A673 (cell line): ENCODE measurements around the gene CLASP1. TPM values are rescaled to one million over a fixed set of nuclear protein-coding genes. Genes with fewer than 3 reads are reported as not detected.

Experiments
- BruUV-seq: library from RNA; stranded (reverse); fragments of 400-500 nt; replicated peaks from 2 replicates; lab custom pipeline; 2021; lab: Mats Ljungman, UMichigan
- CTCF ChIA-PET: fragments of 300-600 bp; sonication (Branson Sonifier 250); formaldehyde crosslinking; loops from one replicate; lab custom pipeline; 2022; ENCODE audit warnings: antibody characterized with exemption; lab: Charles Lee
- POLR2A ChIA-PET: fragments of 300-600 bp; sonication (Branson Sonifier 250); formaldehyde crosslinking; loops from one replicate; lab custom pipeline; 2022; ENCODE audit warnings: antibody characterized with exemption; ENCODE audit not compliant: low non-redundant PET; lab: Charles Lee
- DNase-seq: peaks from one replicate; pipeline ENCODE4 v3.0.0-alpha.2; 2015; ENCODE audit warnings: low spot score
- H3K27ac ChIP-seq: fragments of 200-600 bp; sonication (generic); 2 replicates; pipeline ENCODE4 v1.5.1; 2016; ENCODE audit warnings: mixed run types, low read depth, mild to moderate bottlenecking, mixed read lengths, antibody characterized with exemption, low read length; ENCODE audit not compliant: poor library complexity, severe bottlenecking
- H3K27me3 ChIP-seq: fragments of 200-600 bp; sonication (generic); replicated peaks from 2 replicates; pipeline ENCODE4 v1.6.1; 2017; ENCODE audit warnings: mixed run types, low read depth, mild to moderate bottlenecking, mixed read lengths, antibody characterized with exemption, low read length; ENCODE audit not compliant: insufficient read depth, poor library complexity
- H3K36me3 ChIP-seq: fragments of 200-600 bp; sonication (generic); 2 replicates; pipeline ENCODE4 v1.6.1; 2016; ENCODE audit warnings: mixed run types, mild to moderate bottlenecking, mixed read lengths, antibody characterized with exemption, low read length; ENCODE audit not compliant: insufficient read depth, poor library complexity, severe bottlenecking
- H3K4me1 ChIP-seq: fragments of 200-600 bp; sonication (generic); 2 replicates; pipeline ENCODE4 v1.6.1; 2017; ENCODE audit warnings: mixed run types, mild to moderate bottlenecking, mixed read lengths, antibody characterized with exemption, low read length; ENCODE audit not compliant: insufficient read depth, poor library complexity, severe bottlenecking
- H3K4me3 ChIP-seq: fragments of 200-600 bp; sonication (generic); 2 replicates; pipeline ENCODE4 v1.5.1; 2016; ENCODE audit warnings: low read depth, mixed run types, mild to moderate bottlenecking, mixed read lengths, low read length; ENCODE audit not compliant: poor library complexity, severe bottlenecking
- H3K9me3 ChIP-seq: fragments of 200-600 bp; sonication (generic); 2 replicates; pipeline ENCODE4 v1.6.1; 2016; ENCODE audit warnings: mixed run types, low read depth, mild to moderate bottlenecking, mixed read lengths, antibody characterized with exemption, low read length; ENCODE audit not compliant: poor library complexity, severe bottlenecking
- EZH2 ChIP-seq: fragments of 200-600 bp; sonication (generic); IDR thresholded peaks from 2 replicates; pipeline ENCODE4 v1.6.1; 2017; ENCODE audit warnings: borderline replicate concordance, low read depth, mild to moderate bottlenecking, mixed read lengths, antibody characterized with exemption, low read length; ENCODE audit not compliant: poor library complexity, severe bottlenecking
- intact Hi-C: fragments of 100-400 bp; cut with micrococcal nuclease; formaldehyde crosslinking; loops from one replicate; pipeline ENCODE4 v1.10.0; 2022; ENCODE audit not compliant: unreplicated experiment
- total RNA-seq: library from RNA; stranded (reverse); gene quantifications from 2 replicates; pipeline ENCODE4 v1.2.3, GENCODE V29; 2021
- TF ChIP-seq, protein P1 (sequence below): fragments of 300-800, 200-600 bp; sonication (generic); conservative IDR thresholded peaks from 2 replicates; pipeline ENCODE4 v1.5.1; 2017; ENCODE audit warnings: low read depth, mild to moderate bottlenecking, antibody characterized with exemption, low read length, moderate library complexity, mixed read lengths

CLASP1 gene
- total RNA-seq, 1 experiment from 2014 or later = 69.1 TPM

DNA sequence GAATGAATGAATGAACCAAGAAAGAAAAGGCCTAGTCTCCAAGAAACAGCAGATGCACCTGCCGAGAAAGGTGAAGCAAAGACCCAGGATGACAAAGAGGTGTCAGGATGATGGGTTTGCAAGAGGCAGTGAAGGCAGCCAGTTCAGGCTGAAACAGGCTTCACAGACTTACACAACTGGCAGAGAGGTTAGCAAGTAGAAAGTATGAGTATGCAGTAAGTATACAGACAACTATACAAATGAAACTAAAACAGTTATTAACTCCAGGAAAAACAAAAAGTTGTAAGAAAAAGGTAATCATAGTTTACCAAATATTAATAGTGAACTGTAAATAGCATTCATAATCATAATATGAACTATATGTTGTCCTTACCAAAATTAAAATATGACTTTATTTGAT, 138.4 kb downstream of the CLASP1 start:
- ChIA-PET CTCF (no interaction called here), POLR2A (no interaction called here)
- no peak for DNase-seq
- Histone ChIP-seq H3K27ac (no peak overlapping the region), H3K4me1 (no peaks in the 10 kb centered on the region), H3K36me3 (peaks cover 11% of the 10 kb centered on the region), H3K27me3 (no peaks in the 10 kb centered on the region), H3K4me3 (no peak overlapping the region), H3K9me3 (no peaks in the 10 kb centered on the region)
- intact Hi-C loops = no loop called here
- BruUV-seq = no TSS peak
- TF ChIP-seq EZH2 = no peak
- TF ChIP-seq, protein P1, sequence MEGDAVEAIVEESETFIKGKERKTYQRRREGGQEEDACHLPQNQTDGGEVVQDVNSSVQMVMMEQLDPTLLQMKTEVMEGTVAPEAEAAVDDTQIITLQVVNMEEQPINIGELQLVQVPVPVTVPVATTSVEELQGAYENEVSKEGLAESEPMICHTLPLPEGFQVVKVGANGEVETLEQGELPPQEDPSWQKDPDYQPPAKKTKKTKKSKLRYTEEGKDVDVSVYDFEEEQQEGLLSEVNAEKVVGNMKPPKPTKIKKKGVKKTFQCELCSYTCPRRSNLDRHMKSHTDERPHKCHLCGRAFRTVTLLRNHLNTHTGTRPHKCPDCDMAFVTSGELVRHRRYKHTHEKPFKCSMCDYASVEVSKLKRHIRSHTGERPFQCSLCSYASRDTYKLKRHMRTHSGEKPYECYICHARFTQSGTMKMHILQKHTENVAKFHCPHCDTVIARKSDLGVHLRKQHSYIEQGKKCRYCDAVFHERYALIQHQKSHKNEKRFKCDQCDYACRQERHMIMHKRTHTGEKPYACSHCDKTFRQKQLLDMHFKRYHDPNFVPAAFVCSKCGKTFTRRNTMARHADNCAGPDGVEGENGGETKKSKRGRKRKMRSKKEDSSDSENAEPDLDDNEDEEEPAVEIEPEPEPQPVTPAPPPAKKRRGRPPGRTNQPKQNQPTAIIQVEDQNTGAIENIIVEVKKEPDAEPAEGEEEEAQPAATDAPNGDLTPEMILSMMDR = no peak

DNA sequence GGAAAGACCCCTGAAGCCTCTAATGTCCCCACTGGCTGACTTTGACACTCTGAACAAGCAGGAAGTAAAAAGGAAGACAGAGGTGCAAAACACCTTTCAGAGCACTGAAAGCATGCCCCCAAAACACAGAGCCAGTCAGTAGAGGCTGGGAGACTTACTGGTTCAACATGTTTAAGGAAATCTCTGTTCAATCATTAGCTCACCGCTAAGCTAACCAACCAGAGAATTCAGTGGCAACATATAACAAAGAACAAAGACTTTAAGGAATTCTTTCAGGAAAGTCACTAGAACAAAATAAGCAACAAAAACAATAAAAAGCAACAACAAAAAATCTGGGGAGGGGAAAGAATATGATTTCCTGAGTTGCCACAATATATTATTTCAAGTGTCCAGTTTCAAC, 142.6 kb downstream of the CLASP1 start:
- POLR2A ChIA-PET = no interaction called here
- no peak for TF ChIP-seq EZH2
- TF ChIP-seq, protein P1 = no peak
- no peaks in the 10 kb centered on the region for H3K27me3 ChIP-seq
- H3K4me3 ChIP-seq = no peak overlapping the region
- no peaks in the 10 kb centered on the region for H3K9me3 ChIP-seq
- intact Hi-C loops = no loop called here
- no peak overlapping the region for H3K27ac ChIP-seq
- peaks cover 3% of the 10 kb centered on the region for H3K36me3 ChIP-seq
- no peak for DNase-seq
- peaks cover 16% of the 10 kb centered on the region for H3K4me1 ChIP-seq
- BruUV-seq = no TSS peak
- CTCF ChIA-PET = no interaction called here

DNA sequence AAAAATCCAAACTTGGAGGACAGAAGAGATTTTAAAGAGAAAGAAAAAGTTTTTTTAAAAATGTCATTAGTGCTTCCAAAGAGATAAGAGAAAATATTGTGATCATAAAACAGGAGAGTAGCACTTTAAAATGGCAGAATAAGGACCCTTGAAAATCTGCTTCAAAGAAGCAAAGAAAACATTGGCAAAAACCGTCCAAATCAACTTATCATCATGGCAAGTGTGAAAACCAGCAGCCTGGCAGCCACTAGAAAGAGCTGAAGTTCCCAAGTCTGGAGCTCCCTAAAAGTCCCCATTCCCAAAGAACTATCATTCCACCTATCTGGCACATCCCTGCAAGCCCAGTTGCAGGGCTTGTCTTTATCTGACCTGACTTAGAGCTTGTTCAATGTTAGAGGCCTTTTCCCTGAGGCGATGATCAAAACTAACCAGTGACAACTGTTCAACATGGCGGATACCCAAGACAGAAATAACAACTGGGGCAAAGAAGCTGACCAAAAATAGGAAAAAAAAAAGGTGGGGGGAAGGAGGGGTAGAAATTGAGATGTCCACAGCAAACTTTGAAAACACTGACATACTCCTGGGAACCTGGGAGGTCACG, 143.2 kb downstream of the CLASP1 start:
- no peak for DNase-seq
- Histone ChIP-seq H3K4me3 (no peak overlapping the region), H3K4me1 (peaks cover 21% of the 10 kb centered on the region), H3K27me3 (no peaks in the 10 kb centered on the region), H3K9me3 (no peaks in the 10 kb centered on the region), H3K27ac (no peak overlapping the region), H3K36me3 (peaks cover 3% of the 10 kb centered on the region)
- ChIA-PET POLR2A (no interaction called here), CTCF (no interaction called here)
- intact Hi-C loops = no loop called here
- BruUV-seq = no TSS peak
- TF ChIP-seq, protein P1 = no peak
- TF ChIP-seq EZH2 = no peak
